GM12872 (cell line): ENCODE results near the gene PIP5K1C.

ENCODE experiments used
- TF ChIP-seq, protein P1 (sequence below): IDR thresholded peaks from 3 replicates; pipeline ENCODE4 v1.5.1; 2011; ENCODE audit warnings: low read depth, mild to moderate bottlenecking, low read length, moderate library complexity; ENCODE audit not compliant: insufficient read depth

The PIP5K1C gene

DNA sequence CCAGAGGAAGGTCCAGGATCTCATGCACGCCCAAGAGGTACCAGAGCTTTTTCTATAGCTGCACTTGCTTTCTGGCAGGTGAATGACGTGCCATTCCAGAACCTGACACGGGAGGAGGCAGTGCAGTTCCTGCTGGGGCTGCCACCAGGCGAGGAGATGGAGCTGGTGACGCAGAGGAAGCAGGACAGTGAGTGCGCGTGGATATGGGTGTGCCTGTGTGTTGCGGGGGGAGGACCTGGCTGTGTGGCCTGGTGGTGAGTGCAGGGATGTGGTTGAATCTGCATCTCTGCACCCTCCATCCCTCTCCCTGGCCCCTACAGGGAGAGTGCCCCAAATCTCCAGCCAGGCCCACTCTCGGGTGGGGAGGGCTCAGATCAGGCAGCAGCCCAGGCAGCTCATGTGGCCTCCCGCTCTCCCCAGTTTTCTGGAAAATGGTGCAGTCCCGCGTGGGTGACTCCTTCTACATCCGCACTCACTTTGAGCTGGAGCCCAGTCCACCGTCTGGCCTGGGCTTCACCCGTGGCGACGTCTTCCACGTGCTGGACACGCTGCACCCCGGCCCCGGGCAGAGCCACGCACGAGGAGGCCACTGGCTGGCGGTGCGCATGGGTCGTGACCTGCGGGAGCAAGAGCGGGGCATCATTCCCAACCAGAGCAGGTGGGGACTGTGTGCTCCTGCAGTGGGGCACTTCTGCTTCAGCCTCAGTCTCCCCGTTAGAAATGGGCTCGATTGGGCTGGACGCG, 38.4 kb upstream of the PIP5K1C start:
- TF ChIP-seq, protein P1, sequence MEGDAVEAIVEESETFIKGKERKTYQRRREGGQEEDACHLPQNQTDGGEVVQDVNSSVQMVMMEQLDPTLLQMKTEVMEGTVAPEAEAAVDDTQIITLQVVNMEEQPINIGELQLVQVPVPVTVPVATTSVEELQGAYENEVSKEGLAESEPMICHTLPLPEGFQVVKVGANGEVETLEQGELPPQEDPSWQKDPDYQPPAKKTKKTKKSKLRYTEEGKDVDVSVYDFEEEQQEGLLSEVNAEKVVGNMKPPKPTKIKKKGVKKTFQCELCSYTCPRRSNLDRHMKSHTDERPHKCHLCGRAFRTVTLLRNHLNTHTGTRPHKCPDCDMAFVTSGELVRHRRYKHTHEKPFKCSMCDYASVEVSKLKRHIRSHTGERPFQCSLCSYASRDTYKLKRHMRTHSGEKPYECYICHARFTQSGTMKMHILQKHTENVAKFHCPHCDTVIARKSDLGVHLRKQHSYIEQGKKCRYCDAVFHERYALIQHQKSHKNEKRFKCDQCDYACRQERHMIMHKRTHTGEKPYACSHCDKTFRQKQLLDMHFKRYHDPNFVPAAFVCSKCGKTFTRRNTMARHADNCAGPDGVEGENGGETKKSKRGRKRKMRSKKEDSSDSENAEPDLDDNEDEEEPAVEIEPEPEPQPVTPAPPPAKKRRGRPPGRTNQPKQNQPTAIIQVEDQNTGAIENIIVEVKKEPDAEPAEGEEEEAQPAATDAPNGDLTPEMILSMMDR = no peak

DNA sequence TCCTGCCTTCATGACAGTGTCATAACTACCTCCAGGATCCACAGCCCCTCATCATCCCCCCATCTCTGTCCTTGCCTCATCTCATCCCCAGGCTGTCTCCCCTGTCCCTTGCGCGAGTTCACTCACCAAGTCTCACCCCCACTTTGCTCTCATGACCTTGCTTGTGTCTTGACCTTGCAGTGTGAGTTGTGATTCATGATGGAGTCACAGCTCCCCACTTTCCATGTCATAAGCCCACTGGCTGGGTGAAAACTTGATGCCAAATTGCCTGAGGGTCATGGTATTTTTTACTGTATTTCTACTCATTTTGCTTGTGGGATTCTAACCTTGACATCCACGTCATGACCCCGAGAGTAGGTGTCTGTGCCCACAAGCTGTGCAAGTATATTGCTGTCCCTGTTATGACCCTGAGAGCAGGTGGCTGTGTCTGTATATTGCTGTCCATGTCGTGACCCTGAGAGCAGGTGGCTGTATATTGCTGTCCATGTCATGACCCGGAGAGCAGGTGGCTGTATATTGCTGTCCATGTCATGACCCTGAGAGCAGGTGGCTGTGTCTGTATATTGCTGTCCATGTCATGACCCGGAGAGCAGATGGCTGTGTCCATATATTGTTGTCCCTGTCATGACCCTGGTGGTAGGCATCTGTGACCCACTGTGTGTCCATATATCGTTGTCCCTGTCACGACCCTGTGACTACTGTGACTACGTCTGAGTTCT, 37.4 kb upstream of the PIP5K1C start:
- TF ChIP-seq, protein P1 = no peak

DNA sequence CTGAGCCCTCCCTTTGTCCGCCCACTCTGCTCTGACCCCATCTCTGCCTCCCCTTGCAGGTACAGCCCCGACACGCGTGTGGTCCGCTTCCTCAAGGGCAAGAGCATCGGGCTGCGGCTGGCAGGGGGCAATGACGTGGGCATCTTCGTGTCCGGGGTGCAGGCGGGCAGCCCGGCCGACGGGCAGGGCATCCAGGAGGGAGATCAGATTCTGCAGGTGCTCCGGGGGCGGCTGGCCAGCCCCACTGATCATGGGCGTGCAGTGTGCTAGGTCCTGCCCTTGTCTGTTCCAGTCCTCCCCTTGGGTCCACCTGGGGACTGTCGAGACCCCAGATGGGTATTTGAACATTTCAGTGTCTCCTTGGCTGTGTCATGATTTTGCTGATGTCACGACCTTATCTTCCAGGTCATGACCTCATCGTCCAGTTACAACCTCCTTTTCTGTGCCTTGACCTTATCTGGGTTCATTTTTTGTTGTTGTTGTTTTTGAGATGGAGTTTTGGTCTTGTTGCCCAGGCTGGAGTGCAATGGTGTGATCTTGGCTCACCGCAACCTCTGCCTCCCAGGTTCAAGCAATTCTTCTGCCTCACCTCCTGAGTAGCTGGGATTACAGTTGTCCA, 35.9 kb upstream of the PIP5K1C start:
- TF ChIP-seq, protein P1 = no peak

DNA sequence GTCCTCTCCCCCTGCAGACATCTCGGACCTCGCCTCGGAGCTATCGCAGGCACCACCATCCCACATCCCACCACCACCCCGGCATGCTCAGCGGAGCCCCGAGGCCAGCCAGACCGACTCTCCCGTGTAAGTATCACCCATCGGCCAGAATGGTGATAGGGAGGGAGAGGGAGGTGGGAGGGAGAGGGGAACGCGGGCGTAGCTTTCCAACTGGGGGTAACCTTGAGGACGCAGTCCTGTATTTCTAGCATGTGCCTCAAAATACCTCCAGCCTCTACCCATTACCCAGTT, 34.0 kb upstream of the PIP5K1C start:
- TF ChIP-seq, protein P1 = no peak

DNA sequence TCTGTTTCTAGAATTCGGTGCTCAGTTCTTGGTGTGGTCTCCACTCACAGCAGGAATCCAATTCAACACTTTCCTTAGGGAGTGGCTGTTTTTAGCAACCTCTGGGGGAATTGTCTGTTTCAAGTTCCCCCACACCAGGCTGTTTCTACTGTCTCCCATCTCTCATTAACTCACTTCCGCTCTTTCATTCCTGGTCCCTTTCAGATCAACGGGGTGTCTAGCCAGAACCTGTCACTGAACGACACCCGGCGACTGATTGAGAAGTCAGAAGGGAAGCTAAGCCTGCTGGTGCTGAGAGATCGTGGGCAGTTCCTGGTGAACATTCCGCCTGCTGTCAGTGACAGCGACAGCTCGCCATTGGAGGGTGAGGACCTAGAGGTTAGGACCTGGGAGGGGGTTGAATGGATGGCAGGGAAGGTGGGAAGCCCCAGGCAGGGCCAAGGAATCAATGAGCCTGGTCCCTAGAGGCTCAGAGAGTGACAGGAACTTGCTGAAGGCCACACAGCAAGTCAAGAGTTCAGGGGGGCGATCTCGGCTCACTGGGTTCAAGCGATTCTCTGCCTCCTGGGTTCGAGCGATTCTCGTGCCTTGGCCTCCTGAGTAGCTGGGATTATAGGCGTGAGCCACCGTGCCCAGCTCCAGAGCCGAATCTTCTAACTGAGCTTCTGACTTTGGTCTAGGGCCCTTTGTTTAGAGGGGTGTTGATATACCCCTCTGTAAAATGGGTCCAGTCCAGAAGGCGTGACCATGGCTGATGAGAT, 33.5 kb upstream of the PIP5K1C start:
- TF ChIP-seq, protein P1 = no peak

DNA sequence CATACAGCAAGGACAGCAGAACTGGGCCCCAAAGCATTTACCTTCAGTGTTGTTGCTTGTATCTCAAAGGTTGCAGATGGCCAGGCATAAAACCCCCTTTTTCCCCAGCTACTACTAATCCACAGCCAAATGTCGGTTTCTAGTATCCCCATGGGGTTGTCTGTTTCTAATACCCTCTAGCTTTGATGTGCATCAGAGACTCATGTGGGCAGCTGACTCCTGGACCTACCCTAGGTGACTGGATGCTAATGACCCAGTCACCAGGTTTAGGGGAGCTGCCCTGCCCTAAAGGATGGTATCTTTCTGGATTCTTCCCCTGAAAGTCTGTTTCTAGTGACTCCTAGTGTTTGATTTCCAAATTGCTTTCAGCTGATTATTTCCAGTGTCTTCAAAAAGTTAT, 31.8 kb upstream of the PIP5K1C start:
- TF ChIP-seq, protein P1 = no peak

DNA sequence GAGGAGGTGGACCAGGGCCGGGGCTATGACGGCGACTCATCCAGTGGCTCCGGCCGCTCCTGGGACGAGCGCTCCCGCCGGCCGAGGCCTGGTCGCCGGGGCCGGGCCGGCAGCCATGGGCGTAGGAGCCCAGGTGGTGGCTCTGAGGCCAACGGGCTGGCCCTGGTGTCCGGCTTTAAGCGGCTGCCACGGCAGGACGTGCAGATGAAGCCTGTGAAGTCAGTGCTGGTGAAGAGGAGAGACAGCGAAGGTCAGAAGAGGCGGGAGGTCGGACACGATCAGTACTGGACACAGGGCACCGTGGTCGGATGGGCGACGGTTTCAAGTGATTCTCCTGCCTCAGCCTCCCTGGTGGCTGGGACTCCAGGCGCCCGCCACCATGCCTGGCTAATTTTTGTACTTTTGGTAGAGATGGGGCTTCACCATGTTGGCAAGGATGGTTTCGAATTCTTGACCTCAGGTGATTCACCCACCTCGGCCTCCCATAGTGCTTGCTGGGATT, 30.2 kb upstream of the PIP5K1C start:
- TF ChIP-seq, protein P1 = no peak
